GM12872 (cell line): ENCODE results near the gene KDELR1.

ENCODE experiments used
- TF ChIP-seq, protein P1 (sequence below): IDR thresholded peaks from 3 replicates; pipeline ENCODE4 v1.5.1; 2011; ENCODE audit warnings: low read depth, mild to moderate bottlenecking, low read length, moderate library complexity; ENCODE audit not compliant: insufficient read depth

KDELR1 gene

DNA sequence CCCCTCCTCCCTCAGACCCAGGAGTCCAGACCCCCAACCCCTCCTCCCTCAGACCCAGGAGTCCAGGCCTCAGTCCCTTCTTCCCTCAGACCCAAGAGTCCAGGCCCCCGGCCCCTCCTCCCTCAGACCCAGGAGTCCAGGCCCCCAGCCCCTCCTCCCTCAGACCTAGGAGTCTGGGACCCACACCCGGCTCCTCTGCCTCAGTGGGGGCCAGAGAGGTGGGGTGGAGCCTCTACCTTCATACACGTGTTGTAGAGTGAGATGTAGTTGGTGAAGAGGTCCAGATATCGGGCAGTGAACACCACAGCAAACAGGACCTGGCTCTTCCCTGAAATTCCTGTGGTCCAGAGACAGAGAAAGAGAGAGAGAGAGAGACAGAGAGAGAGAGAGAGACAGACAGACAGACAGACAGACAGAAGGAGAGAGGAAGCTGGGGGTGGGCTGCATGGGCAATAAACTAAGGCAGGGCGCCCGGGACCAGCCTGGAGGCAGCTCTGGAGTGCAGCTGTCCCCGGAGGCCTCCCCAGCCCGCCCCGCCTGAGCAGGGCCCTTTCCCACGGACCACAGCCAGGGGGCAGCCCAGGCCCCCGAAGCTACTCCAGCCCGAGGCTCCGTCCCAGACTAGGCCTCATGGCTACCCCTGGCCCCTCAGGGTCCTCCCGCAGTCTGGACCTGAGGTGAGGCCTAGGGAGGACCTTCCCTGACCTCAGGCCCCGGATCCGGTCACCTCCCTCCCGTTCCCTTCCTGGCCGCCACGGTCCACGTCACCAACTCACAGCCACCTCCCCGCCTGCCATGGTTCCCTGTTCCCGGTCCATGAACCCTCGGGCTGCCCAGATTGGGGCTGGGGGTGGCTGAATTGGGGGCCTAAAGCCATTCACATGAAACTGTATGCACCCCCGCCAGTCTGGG is 907 bp downstream of the KDELR1 start:
- TF ChIP-seq, protein P1, sequence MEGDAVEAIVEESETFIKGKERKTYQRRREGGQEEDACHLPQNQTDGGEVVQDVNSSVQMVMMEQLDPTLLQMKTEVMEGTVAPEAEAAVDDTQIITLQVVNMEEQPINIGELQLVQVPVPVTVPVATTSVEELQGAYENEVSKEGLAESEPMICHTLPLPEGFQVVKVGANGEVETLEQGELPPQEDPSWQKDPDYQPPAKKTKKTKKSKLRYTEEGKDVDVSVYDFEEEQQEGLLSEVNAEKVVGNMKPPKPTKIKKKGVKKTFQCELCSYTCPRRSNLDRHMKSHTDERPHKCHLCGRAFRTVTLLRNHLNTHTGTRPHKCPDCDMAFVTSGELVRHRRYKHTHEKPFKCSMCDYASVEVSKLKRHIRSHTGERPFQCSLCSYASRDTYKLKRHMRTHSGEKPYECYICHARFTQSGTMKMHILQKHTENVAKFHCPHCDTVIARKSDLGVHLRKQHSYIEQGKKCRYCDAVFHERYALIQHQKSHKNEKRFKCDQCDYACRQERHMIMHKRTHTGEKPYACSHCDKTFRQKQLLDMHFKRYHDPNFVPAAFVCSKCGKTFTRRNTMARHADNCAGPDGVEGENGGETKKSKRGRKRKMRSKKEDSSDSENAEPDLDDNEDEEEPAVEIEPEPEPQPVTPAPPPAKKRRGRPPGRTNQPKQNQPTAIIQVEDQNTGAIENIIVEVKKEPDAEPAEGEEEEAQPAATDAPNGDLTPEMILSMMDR = peak; percentile 60

DNA sequence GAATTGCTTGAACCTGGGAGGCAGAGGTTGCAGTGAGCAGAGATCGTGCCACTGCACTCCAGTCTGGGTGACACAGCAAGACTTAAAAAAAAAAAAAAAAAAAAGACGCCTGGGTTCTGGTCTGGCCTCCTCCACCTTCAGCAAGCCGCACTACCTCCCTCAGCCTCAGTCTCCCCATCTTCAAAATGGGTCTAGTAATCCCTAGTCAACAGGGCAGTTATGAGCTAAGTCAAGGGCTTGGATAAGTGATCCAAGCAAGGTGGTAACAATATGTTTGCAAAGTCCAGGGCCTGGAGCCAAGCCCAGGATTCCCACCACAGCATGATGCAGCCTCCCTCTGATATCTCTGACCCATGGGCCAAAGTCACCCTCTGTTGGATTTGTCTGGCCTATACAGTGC is 4.4 kb downstream of the KDELR1 start:
- TF ChIP-seq, protein P1 = no peak

DNA sequence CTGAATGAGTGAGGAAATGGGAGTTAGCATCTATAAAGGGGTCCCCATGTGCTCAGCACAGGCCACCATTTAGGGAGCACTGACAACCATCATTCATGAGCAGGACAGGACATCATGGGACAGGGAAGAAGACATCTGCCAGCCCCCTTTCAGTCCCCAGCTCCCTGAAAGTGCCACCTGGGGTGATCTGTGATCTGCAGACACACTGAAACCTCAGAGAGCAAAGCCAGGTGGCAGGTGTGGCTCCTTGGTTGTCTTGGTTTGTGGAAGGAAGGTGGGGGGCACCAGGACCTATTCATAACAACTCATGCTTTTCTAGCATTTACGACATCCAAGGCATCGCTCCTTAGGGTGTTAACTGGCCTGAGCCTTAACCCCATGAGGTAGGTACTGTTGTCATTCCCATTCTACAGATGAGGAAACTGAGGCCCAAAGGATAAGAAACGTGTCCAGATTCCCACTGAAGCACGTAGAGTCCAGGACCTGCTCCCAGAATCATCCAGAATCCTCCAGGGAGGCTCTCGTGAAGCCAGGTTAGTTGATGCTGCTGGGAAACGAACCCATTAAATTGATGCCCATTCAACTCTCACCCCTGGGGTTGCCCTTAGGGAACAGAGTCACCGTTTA is 5.8 kb downstream of the KDELR1 start:
- TF ChIP-seq, protein P1 = no peak

DNA sequence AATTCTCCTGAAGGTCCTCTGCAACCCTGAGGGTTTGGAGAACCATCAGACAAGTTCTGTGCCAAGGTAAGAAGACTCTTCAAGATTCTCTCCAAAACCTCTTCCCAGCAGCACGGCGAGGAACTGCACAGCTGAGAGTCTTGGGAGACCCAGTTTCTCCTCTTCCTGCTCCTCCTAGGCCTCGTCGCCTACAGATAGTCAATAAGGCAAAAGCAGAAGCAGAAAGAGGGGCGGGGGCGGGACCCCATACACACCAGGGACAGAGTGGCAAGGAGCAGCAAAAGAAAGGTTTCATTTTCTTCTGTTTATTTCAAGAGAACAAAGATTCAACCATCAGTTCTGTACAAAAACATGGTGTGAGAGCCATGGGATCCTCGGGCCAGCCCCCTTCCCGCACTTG is 9.1 kb downstream of the KDELR1 start:
- TF ChIP-seq, protein P1 = no peak

DNA sequence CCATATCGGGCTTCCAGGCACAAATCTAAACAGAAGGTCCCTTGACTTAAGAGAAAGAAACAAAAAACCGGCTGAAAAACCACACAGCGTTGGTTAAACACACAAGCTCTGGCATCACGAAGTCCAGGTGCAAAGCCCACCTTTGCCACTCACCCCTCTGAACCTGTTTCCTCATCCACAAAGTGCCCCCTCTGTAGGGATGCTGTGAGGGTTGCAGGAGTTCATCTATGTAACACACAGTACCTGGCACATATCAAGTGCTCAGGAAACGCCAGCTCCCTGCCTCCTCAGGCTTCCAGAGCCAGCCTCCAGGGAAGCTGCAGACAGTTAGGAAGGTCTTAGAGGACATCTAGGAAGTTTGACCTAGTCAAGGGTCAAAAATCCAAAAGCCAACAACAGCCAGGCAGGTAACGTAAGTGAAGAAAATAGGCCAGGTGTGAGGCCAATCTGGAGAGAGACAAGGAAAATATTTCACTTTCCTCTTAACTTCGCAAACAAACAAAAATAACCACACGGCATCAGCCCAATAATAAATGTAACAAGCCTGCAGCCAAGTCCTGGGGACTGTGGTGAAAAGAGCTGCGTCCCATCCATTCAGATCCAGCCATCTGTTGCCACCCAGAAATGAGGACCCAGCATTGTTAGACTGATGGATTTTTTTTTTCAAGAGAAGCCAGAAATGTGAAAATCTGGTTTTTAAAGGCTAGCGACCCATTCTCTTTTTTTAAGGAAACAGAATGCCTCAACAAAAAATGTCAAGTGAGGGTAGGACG is 10.0 kb downstream of the KDELR1 start:
- TF ChIP-seq, protein P1 = no peak

DNA sequence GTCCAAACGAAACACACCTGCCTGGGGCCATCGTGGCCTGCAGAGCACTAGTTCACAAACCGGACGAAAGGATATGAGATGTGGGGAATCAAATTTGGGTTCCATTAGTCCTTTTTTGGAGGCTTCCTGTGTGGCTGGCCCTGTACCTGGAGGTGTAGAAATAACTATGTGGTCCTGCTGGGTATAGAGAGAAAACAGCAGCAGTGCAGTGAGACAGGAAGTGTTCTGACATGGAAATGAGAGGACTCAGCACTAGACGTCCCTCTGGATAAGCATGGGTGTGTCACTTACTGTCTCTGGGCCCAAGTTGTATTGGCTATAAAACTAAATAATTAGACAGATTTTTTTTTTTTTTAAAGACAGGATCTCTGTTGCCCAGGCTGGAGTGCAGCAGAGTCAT is 12.3 kb downstream of the KDELR1 start:
- TF ChIP-seq, protein P1 = no peak

DNA sequence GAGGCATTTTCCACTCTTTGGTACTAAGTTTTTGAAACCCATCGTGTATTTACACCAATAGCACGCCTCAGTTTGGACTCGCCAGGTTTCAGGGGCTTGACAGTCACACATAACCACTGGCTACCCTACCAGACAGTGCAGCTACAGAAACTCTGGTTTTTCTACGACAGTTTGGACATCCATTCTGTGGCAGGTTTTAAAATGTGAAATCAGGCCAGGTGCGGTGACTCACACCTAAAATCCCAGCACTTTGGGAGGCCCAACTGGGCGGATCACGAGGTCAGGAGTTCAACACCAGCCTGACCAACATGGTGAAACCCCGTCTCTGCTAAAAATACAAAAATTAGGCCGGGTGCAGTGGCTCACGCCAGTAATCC is 13.2 kb downstream of the KDELR1 start:
- TF ChIP-seq, protein P1 = no peak
